Measurements from ENCODE around the gene KRT7. TPM values are rescaled to one million over a fixed set of nuclear protein-coding genes. Genes with fewer than 3 reads are reported as not detected.

KRT7 gene
- total and polyA plus RNA-seq, 9 of the 15 experiments (the other 6 are each of a cell fraction or from before 2014, with no cell fraction given) = 1.4 TPM; not detected in 8

GRCh38 chr12:52280796-52281560, 47.9 kb downstream of the KRT7 start (continued):
- TF ChIP-seq ZNF696 (CRISPR knock-in tag; conservative IDR thresholded peaks at IDR 0.05) (no peak), HLTF (IDR thresholded peaks at IDR 0.05) (no peak), SIN3B (IDR thresholded peaks at IDR 0.05; ENCODE audit: low read depth) (no peak), NR0B1 (IDR thresholded peaks at IDR 0.05; ENCODE audit: partially characterized antibody) (no peak), MAFK (IDR thresholded peaks at IDR 0.05; ENCODE audit: low read length) (no peak), ZNF592 (IDR thresholded peaks at IDR 0.05) (no peak), NCOA6 (IDR thresholded peaks at IDR 0.05) (no peak)
- TF ChIP-seq, protein P1, sequence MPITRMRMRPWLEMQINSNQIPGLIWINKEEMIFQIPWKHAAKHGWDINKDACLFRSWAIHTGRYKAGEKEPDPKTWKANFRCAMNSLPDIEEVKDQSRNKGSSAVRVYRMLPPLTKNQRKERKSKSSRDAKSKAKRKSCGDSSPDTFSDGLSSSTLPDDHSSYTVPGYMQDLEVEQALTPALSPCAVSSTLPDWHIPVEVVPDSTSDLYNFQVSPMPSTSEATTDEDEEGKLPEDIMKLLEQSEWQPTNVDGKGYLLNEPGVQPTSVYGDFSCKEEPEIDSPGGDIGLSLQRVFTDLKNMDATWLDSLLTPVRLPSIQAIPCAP (CRISPR knock-in tag; IDR thresholded peaks at IDR 0.05; ENCODE audit: borderline replicate concordance) = no peak
- TF ChIP-seq, protein P2, sequence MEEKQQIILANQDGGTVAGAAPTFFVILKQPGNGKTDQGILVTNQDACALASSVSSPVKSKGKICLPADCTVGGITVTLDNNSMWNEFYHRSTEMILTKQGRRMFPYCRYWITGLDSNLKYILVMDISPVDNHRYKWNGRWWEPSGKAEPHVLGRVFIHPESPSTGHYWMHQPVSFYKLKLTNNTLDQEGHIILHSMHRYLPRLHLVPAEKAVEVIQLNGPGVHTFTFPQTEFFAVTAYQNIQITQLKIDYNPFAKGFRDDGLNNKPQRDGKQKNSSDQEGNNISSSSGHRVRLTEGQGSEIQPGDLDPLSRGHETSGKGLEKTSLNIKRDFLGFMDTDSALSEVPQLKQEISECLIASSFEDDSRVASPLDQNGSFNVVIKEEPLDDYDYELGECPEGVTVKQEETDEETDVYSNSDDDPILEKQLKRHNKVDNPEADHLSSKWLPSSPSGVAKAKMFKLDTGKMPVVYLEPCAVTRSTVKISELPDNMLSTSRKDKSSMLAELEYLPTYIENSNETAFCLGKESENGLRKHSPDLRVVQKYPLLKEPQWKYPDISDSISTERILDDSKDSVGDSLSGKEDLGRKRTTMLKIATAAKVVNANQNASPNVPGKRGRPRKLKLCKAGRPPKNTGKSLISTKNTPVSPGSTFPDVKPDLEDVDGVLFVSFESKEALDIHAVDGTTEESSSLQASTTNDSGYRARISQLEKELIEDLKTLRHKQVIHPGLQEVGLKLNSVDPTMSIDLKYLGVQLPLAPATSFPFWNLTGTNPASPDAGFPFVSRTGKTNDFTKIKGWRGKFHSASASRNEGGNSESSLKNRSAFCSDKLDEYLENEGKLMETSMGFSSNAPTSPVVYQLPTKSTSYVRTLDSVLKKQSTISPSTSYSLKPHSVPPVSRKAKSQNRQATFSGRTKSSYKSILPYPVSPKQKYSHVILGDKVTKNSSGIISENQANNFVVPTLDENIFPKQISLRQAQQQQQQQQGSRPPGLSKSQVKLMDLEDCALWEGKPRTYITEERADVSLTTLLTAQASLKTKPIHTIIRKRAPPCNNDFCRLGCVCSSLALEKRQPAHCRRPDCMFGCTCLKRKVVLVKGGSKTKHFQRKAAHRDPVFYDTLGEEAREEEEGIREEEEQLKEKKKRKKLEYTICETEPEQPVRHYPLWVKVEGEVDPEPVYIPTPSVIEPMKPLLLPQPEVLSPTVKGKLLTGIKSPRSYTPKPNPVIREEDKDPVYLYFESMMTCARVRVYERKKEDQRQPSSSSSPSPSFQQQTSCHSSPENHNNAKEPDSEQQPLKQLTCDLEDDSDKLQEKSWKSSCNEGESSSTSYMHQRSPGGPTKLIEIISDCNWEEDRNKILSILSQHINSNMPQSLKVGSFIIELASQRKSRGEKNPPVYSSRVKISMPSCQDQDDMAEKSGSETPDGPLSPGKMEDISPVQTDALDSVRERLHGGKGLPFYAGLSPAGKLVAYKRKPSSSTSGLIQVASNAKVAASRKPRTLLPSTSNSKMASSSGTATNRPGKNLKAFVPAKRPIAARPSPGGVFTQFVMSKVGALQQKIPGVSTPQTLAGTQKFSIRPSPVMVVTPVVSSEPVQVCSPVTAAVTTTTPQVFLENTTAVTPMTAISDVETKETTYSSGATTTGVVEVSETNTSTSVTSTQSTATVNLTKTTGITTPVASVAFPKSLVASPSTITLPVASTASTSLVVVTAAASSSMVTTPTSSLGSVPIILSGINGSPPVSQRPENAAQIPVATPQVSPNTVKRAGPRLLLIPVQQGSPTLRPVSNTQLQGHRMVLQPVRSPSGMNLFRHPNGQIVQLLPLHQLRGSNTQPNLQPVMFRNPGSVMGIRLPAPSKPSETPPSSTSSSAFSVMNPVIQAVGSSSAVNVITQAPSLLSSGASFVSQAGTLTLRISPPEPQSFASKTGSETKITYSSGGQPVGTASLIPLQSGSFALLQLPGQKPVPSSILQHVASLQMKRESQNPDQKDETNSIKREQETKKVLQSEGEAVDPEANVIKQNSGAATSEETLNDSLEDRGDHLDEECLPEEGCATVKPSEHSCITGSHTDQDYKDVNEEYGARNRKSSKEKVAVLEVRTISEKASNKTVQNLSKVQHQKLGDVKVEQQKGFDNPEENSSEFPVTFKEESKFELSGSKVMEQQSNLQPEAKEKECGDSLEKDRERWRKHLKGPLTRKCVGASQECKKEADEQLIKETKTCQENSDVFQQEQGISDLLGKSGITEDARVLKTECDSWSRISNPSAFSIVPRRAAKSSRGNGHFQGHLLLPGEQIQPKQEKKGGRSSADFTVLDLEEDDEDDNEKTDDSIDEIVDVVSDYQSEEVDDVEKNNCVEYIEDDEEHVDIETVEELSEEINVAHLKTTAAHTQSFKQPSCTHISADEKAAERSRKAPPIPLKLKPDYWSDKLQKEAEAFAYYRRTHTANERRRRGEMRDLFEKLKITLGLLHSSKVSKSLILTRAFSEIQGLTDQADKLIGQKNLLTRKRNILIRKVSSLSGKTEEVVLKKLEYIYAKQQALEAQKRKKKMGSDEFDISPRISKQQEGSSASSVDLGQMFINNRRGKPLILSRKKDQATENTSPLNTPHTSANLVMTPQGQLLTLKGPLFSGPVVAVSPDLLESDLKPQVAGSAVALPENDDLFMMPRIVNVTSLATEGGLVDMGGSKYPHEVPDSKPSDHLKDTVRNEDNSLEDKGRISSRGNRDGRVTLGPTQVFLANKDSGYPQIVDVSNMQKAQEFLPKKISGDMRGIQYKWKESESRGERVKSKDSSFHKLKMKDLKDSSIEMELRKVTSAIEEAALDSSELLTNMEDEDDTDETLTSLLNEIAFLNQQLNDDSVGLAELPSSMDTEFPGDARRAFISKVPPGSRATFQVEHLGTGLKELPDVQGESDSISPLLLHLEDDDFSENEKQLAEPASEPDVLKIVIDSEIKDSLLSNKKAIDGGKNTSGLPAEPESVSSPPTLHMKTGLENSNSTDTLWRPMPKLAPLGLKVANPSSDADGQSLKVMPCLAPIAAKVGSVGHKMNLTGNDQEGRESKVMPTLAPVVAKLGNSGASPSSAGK (IDR thresholded peaks at IDR 0.05) = no peak

All from K562 (cell line).